MM.1S (cell line): ENCODE results near the gene MS4A12.

ENCODE experiments used
- CTCF ChIP-seq: fragments of 300-600 bp; sonication (generic); IDR thresholded peaks from 2 replicates; pipeline ENCODE4 v1.5.1; 2016; ENCODE audit warnings: antibody characterized with exemption, low read length, mixed read lengths
- EZH2 ChIP-seq: fragments of 300-600 bp; sonication (generic); optimal IDR thresholded peaks from 2 replicates; pipeline ENCODE3; 2017; ENCODE audit warnings: low read depth, mild to moderate bottlenecking, antibody characterized with exemption, low read length, mixed read lengths

DNA sequence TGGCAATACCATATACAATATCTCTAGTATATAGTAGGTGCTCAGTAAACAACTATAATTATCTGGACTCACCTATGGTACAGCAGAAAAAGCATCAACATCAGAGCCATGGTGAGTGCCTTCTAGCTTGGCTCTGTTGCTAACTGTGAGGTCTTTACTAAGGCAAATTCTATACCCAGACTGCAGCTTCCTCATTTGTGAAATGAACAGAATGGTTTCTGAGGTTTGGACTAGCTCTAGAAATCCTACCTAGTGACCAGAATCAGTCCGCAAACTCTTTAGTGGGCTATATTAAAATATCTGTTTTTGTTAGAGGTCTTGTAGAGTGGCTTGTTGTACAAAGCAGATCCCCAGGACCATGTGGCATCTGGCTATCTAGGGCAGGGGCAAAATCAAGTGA is 33.2 kb upstream of the MS4A12 start:
- no peak for TF ChIP-seq CTCF
- no peak for TF ChIP-seq EZH2
